ENCODE data around the gene UBB.

UBB gene

GRCh38 chr17:16380640-16381495, at the start of gene UBB:
TSS of gene UBB (plus strand) at chr17:16381091. CDS start at chr17:16381908, 817 bp downstream.
- peak; percentile 59 for TF ChIP-seq ZFX (IDR thresholded peaks at IDR 0.05)
- no peak for TF ChIP-seq CTCF (conservative IDR thresholded peaks at IDR 0.05)

GRCh38 chr17:16338391-16338790, 42.5 kb upstream of the UBB start:
- TF ChIP-seq ZFX (IDR thresholded peaks at IDR 0.05) = no peak
- no peak for TF ChIP-seq CTCF (conservative IDR thresholded peaks at IDR 0.05)

More at GRCh38 chr17:16380640-16381495, at the start of gene UBB:
- H3K27ac ChIP-seq = peak within 1 kb of the TSS; percentile 85

GRCh38 chr17:16339402-16339801, 41.5 kb upstream of the UBB start:
- no peak overlapping the region for H3K27ac ChIP-seq
- TF ChIP-seq ZFX (IDR thresholded peaks at IDR 0.05) (no peak), CTCF (conservative IDR thresholded peaks at IDR 0.05) (no peak)

More at GRCh38 chr17:16338391-16338790, 42.5 kb upstream of the UBB start:
- no peak overlapping the region for H3K27ac ChIP-seq

GRCh38 chr17:16339959-16340358, 40.9 kb upstream of the UBB start:
- TF ChIP-seq CTCF (conservative IDR thresholded peaks at IDR 0.05) (no peak), ZFX (IDR thresholded peaks at IDR 0.05) (no peak)
- H3K27ac ChIP-seq = no peak overlapping the region

- no peak overlapping the region for H3K27ac ChIP-seq
- TF ChIP-seq ZFX (IDR thresholded peaks at IDR 0.05) (no peak), CTCF (conservative IDR thresholded peaks at IDR 0.05) (no peak)
These were observed 37.9 kb upstream of the UBB start for GRCh38 chr17:16342979-16343378.

GRCh38 chr17:16343569-16343968, 37.3 kb upstream of the UBB start:
- no peak overlapping the region for H3K27ac ChIP-seq
- no peak for TF ChIP-seq ZFX (IDR thresholded peaks at IDR 0.05)
- TF ChIP-seq CTCF (conservative IDR thresholded peaks at IDR 0.05) = no peak

- TF ChIP-seq ZFX (IDR thresholded peaks at IDR 0.05) = no peak
- no peak for TF ChIP-seq CTCF (conservative IDR thresholded peaks at IDR 0.05)
These were observed 35.3 kb upstream of the UBB start for GRCh38 chr17:16345565-16345964.

More at GRCh38 chr17:16345565-16345964, 35.3 kb upstream of the UBB start:
- H3K27ac ChIP-seq = no peak overlapping the region
